M059J (cell line): ENCODE results near the gene TEX19. TPM values are rescaled to one million over a fixed set of nuclear protein-coding genes. Genes with fewer than 3 reads are reported as not detected.

Experiments used
- DNase-seq: peaks from one replicate; pipeline ENCODE4 v3.0.0-alpha.2; 2012; ENCODE audit warnings: low read depth
- total RNA-seq: library from RNA; depleted of rRNA; stranded (reverse); fragments of >200 nt; shearing (Covaris generic); gene quantifications from 2 replicates; pipeline ENCODE4 v1.2.3, GENCODE V29; 2014; rRNA removed

Gene TEX19
- 0.05 TPM in 1 of 2 replicates, not detected in the other for total RNA-seq

GRCh38 chr17:82358465-82359350, at the start of gene TEX19:
Gene TEX19, plus strand, starts transcription at chr17:82359247. Its CDS starts 2,904 bp downstream, at chr17:82362151.
- no peak for DNase-seq

- DNase-seq = no peak
Observed at GRCh38 chr17:82309656-82310570, 49.1 kb upstream of the TEX19 start.

- no peak for DNase-seq
Observed at GRCh38 chr17:82310877-82311276, 48.2 kb upstream of the TEX19 start.

GRCh38 chr17:82311971-82312370, 47.1 kb upstream of the TEX19 start:
- DNase-seq = no peak

GRCh38 chr17:82313195-82314011, 45.6 kb upstream of the TEX19 start:
- DNase-seq = no peak

- DNase-seq = no peak
Observed at GRCh38 chr17:82314012-82314726, 44.9 kb upstream of the TEX19 start.

GRCh38 chr17:82314727-82315605, 44.1 kb upstream of the TEX19 start:
- no peak for DNase-seq

- no peak for DNase-seq
Observed at GRCh38 chr17:82315703-82316358, 43.2 kb upstream of the TEX19 start.

- DNase-seq = no peak
Observed at GRCh38 chr17:82316651-82317393, 42.2 kb upstream of the TEX19 start.

GRCh38 chr17:82317394-82318168, 41.5 kb upstream of the TEX19 start, which contains the start of gene CD7:
Gene CD7, minus strand, starts transcription at chr17:82317608. Its CDS starts 113 bp downstream, at chr17:82317495.
- no peak for DNase-seq

GRCh38 chr17:82318169-82318498, 40.9 kb upstream of the TEX19 start:
- DNase-seq = no peak

GRCh38 chr17:82318772-82319606, 40.1 kb upstream of the TEX19 start:
- no peak for DNase-seq

GRCh38 chr17:82319619-82320062, 39.4 kb upstream of the TEX19 start:
- no peak for DNase-seq

GRCh38 chr17:82320140-82320840, 38.8 kb upstream of the TEX19 start:
- DNase-seq = no peak

GRCh38 chr17:82320956-82321927, 37.8 kb upstream of the TEX19 start:
- DNase-seq = no peak
